DND-41 (cell line): Measurements from ENCODE around the gene HAND1.

Source experiments
- ATAC-seq: fragments of 200-7000 bp; cut with Tn5 transposase; 3 replicates; pipeline ENCODE4 v1.9.1; 2021; ENCODE audit warnings: low read depth; ENCODE audit not compliant: insufficient read depth
- DNase-seq: peaks from one replicate; pipeline ENCODE4 v3.0.0-alpha.2; 2020
- H2AFZ ChIP-seq: 2 replicates; pipeline ENCODE4 v1.6.0; 2012; ENCODE audit warnings: low read depth, low read length
- H3K27ac ChIP-seq: 2 replicates; pipeline ENCODE4 v1.5.1; 2012; ENCODE audit warnings: low read length, inconsistent platforms
- H3K27me3 ChIP-seq: fragments of 200-600 bp; sonication (generic); 2 replicates; pipeline ENCODE4 v1.6.0; 2012; ENCODE audit warnings: low read length, mild to moderate bottlenecking, inconsistent platforms; ENCODE audit not compliant: insufficient read depth, poor library complexity
- H3K36me3 ChIP-seq: 2 replicates; pipeline ENCODE4 v1.5.1; 2012; ENCODE audit warnings: low read length, inconsistent platforms; ENCODE audit not compliant: insufficient read depth
- H3K4me1 ChIP-seq: 2 replicates; pipeline ENCODE4 v1.5.1; 2012; ENCODE audit warnings: mild to moderate bottlenecking, low read length; ENCODE audit not compliant: insufficient read depth
- H3K4me2 ChIP-seq: 2 replicates; pipeline ENCODE4 v1.6.0; 2012; ENCODE audit warnings: mild to moderate bottlenecking, moderate library complexity, low read length, inconsistent platforms; ENCODE audit not compliant: insufficient read depth
- H3K4me3 ChIP-seq, 2 experiments: fragments of 200-600 bp in 1 of 2; shearing (Covaris generic) in 1 of 2; 2 replicates each; pipeline ENCODE4 v1.5.1; 2012 to 2016; ENCODE audit warnings: inconsistent platforms in 2 of 2, low read length in 2 of 2, mild to moderate bottlenecking in 2 of 2, low read depth in 1 of 2, moderate library complexity in 1 of 2
- H3K79me2 ChIP-seq: 2 replicates; pipeline ENCODE4 v1.6.0; 2012; ENCODE audit warnings: low read length, inconsistent platforms; ENCODE audit not compliant: insufficient read depth
- H3K9ac ChIP-seq: 2 replicates; pipeline ENCODE4 v1.6.0; 2012; ENCODE audit warnings: low read depth, mild to moderate bottlenecking, inconsistent platforms, low read length, moderate library complexity
- H3K9me3 ChIP-seq: 2 replicates; pipeline ENCODE4 v1.5.1; 2012; ENCODE audit warnings: low read length, moderate library complexity, mild to moderate bottlenecking, inconsistent platforms; ENCODE audit not compliant: insufficient read depth, severe bottlenecking
- H4K20me1 ChIP-seq: 2 replicates; pipeline ENCODE4 v1.6.0; 2012; ENCODE audit warnings: low read length; ENCODE audit not compliant: insufficient read depth
- EZH2 ChIP-seq: IDR thresholded peaks from 3 replicates; pipeline ENCODE4 v1.6.1; 2012; ENCODE audit warnings: borderline replicate concordance, low read depth, mild to moderate bottlenecking, moderate library complexity, low read length, inconsistent platforms; ENCODE audit not compliant: severe bottlenecking
- TF ChIP-seq, protein P1 (sequence below): IDR thresholded peaks from 2 replicates; pipeline ENCODE4 v1.5.1; 2012; ENCODE audit warnings: borderline replicate concordance, low read length, moderate library complexity, mild to moderate bottlenecking; ENCODE audit not compliant: poor library complexity, severe bottlenecking; ENCODE audit errors: extremely low read depth

The HAND1 gene

DNA sequence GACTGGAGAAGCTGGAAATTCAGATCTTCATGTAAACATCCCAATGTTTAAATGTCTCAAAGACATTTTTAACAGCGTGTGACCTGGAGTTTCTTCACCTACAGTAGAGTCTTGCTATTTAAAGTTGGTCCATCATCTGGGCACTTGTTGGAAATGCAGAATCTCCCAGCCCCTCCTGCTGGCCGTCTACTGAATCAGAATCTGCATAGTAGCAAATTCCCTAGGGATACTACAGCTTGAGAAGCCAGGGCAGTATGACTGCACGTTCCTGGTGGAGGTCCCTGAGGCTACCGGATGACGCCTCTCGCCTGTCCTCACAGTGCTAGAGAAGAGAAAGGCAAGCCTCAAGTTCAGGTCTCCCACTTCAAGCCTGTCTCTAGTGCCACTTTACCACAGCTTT is 16.5 kb downstream of the HAND1 start:
- H3K79me2 ChIP-seq = no peaks in the 10 kb centered on the region
- peaks cover 7% of the 10 kb centered on the region; the same call in 1 of the 2 replicates for H4K20me1 ChIP-seq
- no peak for TF ChIP-seq EZH2
- TF ChIP-seq, protein P1, sequence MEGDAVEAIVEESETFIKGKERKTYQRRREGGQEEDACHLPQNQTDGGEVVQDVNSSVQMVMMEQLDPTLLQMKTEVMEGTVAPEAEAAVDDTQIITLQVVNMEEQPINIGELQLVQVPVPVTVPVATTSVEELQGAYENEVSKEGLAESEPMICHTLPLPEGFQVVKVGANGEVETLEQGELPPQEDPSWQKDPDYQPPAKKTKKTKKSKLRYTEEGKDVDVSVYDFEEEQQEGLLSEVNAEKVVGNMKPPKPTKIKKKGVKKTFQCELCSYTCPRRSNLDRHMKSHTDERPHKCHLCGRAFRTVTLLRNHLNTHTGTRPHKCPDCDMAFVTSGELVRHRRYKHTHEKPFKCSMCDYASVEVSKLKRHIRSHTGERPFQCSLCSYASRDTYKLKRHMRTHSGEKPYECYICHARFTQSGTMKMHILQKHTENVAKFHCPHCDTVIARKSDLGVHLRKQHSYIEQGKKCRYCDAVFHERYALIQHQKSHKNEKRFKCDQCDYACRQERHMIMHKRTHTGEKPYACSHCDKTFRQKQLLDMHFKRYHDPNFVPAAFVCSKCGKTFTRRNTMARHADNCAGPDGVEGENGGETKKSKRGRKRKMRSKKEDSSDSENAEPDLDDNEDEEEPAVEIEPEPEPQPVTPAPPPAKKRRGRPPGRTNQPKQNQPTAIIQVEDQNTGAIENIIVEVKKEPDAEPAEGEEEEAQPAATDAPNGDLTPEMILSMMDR = no peak
- H3K9ac ChIP-seq = no peak overlapping the region
- no peaks in the 10 kb centered on the region for H3K9me3 ChIP-seq
- H3K4me1 ChIP-seq = no peaks in the 10 kb centered on the region
- H3K27ac ChIP-seq = no peak overlapping the region
- DNase-seq (no peak), ATAC-seq (no peak)
- no peak overlapping the region for H3K4me2 ChIP-seq
- H3K36me3 ChIP-seq = peaks cover 29% of the 10 kb centered on the region
- no peak overlapping the region for H3K4me3 ChIP-seq
- H3K27me3 ChIP-seq = no peaks in the 10 kb centered on the region
- no peak overlapping the region for H2AFZ ChIP-seq

DNA sequence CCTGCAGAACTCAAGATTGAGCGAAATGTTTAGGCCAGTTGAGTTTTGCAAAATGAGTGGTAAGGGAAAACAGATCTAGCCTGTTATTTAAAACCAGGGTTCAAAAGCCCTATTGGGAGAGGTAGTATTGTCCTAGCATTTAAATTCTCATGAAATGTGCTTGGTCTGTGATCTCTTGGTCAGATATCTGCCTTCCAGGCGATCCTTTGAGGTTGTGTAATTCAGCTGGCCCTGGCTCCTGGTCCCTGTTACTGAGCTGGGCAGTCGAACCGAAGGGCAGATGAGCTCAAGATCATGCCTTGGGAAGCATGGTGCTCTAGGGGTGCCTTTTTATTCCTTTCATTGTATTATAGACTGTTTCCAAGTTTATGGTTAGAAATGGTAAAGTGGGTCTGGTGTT is 17.9 kb downstream of the HAND1 start:
- H3K4me3 ChIP-seq = no peak overlapping the region
- H3K27me3 ChIP-seq = no peaks in the 10 kb centered on the region
- ATAC-seq (no peak), DNase-seq (no peak)
- H2AFZ ChIP-seq = no peak overlapping the region
- no peak overlapping the region for H3K27ac ChIP-seq
- H3K79me2 ChIP-seq = no peaks in the 10 kb centered on the region
- no peak overlapping the region for H3K4me2 ChIP-seq
- no peaks in the 10 kb centered on the region for H3K4me1 ChIP-seq
- H4K20me1 ChIP-seq = peaks cover 7% of the 10 kb centered on the region; the same call in 1 of the 2 replicates
- H3K36me3 ChIP-seq = peaks cover 41% of the 10 kb centered on the region
- TF ChIP-seq, protein P1 = no peak
- TF ChIP-seq EZH2 = no peak
- H3K9me3 ChIP-seq = no peaks in the 10 kb centered on the region
- no peak overlapping the region for H3K9ac ChIP-seq

DNA sequence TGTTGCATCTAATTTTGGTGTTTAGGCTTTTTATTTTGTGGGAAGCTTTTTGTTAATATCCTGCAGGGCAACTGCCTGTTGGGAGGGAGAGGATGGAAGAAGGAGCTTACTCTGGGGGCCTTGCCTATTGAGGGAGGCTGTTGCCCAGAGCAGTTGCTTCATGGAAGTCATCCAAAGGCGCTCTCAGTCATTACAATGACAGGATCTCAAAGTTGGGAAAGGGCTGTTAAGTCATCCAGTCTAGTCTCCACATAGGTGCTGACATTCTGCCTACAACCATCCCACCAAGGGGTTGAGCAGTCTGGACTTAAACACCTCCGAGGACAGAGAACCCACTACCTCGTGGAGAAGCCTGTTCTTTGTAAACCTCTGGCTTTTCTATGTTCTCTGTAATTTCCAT is 19.0 kb downstream of the HAND1 start:
- no peak for TF ChIP-seq EZH2
- TF ChIP-seq, protein P1 = no peak
- Histone ChIP-seq H3K4me2 (no peak overlapping the region), H3K27me3 (no peaks in the 10 kb centered on the region), H3K27ac (no peak overlapping the region), H3K36me3 (peaks cover 53% of the 10 kb centered on the region), H3K9ac (no peak overlapping the region), H3K79me2 (no peaks in the 10 kb centered on the region), H2AFZ (no peak overlapping the region), H3K4me1 (no peaks in the 10 kb centered on the region), H4K20me1 (peaks cover 7% of the 10 kb centered on the region; the same call in 1 of the 2 replicates), H3K4me3 (no peak overlapping the region), H3K9me3 (no peaks in the 10 kb centered on the region)
- DNase-seq (no peak), ATAC-seq (no peak)

DNA sequence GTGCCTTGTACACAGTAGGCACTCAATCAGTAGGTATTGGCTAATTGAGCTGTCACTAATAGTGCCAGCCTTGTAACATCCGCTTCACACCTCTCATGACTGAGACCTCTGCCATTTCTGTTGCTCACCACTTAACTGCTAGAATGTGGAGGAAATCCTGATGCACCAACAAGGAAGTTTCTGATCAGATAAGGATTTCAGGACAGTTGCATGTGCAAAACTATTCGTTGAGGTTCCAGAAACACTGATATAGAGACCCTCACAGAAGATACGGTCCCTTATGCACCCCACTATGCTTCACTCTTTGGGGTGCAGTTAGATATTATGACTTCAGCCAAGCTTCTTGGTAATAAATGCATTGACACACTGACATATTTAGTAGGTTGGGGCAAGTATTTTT is 21.5 kb downstream of the HAND1 start:
- Histone ChIP-seq H3K9me3 (no peaks in the 10 kb centered on the region), H3K79me2 (no peaks in the 10 kb centered on the region), H3K4me2 (no peak overlapping the region), H3K27ac (no peak overlapping the region), H4K20me1 (peaks cover 7% of the 10 kb centered on the region), H3K27me3 (no peaks in the 10 kb centered on the region), H2AFZ (no peak overlapping the region), H3K4me3 (no peak overlapping the region), H3K9ac (no peak overlapping the region), H3K36me3 (peaks cover 76% of the 10 kb centered on the region), H3K4me1 (no peaks in the 10 kb centered on the region)
- DNase-seq (no peak), ATAC-seq (no peak)
- TF ChIP-seq EZH2 = no peak
- TF ChIP-seq, protein P1 = no peak
